NB4 (cell line): ENCODE data around the gene AMIGO3.
A peak's percentile ranks its signal among the peaks of the same experiment; 100 is the strongest.
"Not testable (repeated sequence)": the region's sequence is repeated elsewhere in the genome, so short reads cannot be mapped to it uniquely, and the experiment has no call there.

ENCODE experiments used
- DNase-seq: peaks from one replicate; pipeline ENCODE4 v3.0.0; 2010; ENCODE audit warnings: low read depth
- H3K4me3 ChIP-seq: one replicate; pipeline ENCODE4 v1.5.1; 2011; ENCODE audit warnings: mild to moderate bottlenecking, low read depth, low read length, moderate library complexity
- MAX ChIP-seq: IDR thresholded peaks from 2 replicates; pipeline ENCODE4 v1.6.1; 2011; ENCODE audit warnings: low read depth, low read length
- MYC ChIP-seq: IDR thresholded peaks from 2 replicates; pipeline ENCODE4 v1.6.1; 2011; ENCODE audit warnings: low read depth, low read length
- POLR2A ChIP-seq: IDR thresholded peaks from 2 replicates; pipeline ENCODE4 v1.6.1; 2011; ENCODE audit warnings: mild to moderate bottlenecking; ENCODE audit not compliant: insufficient read length; ENCODE audit errors: extremely low read depth
- TF ChIP-seq, protein P1 (sequence below): IDR thresholded peaks from one replicate; pipeline ENCODE4 v1.5.1; 2012; ENCODE audit warnings: low read depth, low read length

Gene AMIGO3

GRCh38 chr3:49699281-49699979, 20.1 kb downstream of the AMIGO3 start:
- no peak for TF ChIP-seq MYC
- TF ChIP-seq, protein P1, sequence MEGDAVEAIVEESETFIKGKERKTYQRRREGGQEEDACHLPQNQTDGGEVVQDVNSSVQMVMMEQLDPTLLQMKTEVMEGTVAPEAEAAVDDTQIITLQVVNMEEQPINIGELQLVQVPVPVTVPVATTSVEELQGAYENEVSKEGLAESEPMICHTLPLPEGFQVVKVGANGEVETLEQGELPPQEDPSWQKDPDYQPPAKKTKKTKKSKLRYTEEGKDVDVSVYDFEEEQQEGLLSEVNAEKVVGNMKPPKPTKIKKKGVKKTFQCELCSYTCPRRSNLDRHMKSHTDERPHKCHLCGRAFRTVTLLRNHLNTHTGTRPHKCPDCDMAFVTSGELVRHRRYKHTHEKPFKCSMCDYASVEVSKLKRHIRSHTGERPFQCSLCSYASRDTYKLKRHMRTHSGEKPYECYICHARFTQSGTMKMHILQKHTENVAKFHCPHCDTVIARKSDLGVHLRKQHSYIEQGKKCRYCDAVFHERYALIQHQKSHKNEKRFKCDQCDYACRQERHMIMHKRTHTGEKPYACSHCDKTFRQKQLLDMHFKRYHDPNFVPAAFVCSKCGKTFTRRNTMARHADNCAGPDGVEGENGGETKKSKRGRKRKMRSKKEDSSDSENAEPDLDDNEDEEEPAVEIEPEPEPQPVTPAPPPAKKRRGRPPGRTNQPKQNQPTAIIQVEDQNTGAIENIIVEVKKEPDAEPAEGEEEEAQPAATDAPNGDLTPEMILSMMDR, result no peak
- TF ChIP-seq POLR2A, result no peak
- no peak for TF ChIP-seq MAX
- no peak overlapping the region for H3K4me3 ChIP-seq
- no peak for DNase-seq

- not testable (repeated sequence) for H3K4me3 ChIP-seq, DNase-seq
These were observed 24.0 kb downstream of the AMIGO3 start for GRCh38 chr3:49695350-49696015.

GRCh38 chr3:49694409-49695070, 24.9 kb downstream of the AMIGO3 start:
- DNase-seq, H3K4me3 ChIP-seq: not testable (repeated sequence)

GRCh38 chr3:49691481-49691880, 28.0 kb downstream of the AMIGO3 start:
- not testable (repeated sequence) for H3K4me3 ChIP-seq

DNA sequence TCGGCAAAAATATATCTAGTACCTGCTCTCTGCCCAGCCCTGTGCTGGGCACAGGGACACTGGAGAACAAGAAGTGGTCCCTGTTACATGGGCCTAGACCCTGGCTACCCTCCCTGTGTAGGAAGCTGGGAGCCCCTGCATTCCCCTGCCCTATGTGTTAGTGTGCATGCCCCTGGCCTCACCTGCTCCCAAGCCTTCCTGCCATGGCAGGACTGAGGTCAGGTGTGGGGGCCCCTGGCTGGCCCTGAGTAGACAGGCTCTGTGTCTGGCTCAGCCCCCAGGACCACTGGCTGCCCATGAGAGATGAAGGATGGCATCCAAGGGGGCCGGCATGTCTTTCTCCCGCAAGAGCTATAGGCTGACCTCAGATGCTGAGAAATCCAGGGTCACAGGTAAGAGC, 28.6 kb downstream of the AMIGO3 start:
- H3K4me3 ChIP-seq, result peak overlapping the region; percentile 16
- not testable (repeated sequence) for DNase-seq

More at GRCh38 chr3:49691481-49691880, 28.0 kb downstream of the AMIGO3 start:
- DNase-seq, result not testable (repeated sequence)

GRCh38 chr3:49689908-49690624, 29.4 kb downstream of the AMIGO3 start:
- not testable (repeated sequence) for DNase-seq

GRCh38 chr3:49689046-49689907, 30.2 kb downstream of the AMIGO3 start, which contains the start of the genes MST1 and RNF123:
Gene MST1 (minus strand): TSS chr3:49689474. CDS start chr3:49688691, 783 bp downstream.
Gene RNF123 (plus strand): TSS chr3:49689557. CDS start chr3:49691166, 1,609 bp downstream.
- TF ChIP-seq, protein P1, result peak; percentile 26
- TF ChIP-seq POLR2A (peak; percentile 45), MAX (peak; percentile 47; the same call in 1 of the 2 replicates), MYC (peak; percentile 67)
- H3K4me3 ChIP-seq, result peak within 1 kb of the TSS; percentile 78
- DNase-seq, result peak; percentile 93

More at GRCh38 chr3:49689908-49690624, 29.4 kb downstream of the AMIGO3 start:
- peak overlapping the region; percentile 78 for H3K4me3 ChIP-seq

DNA sequence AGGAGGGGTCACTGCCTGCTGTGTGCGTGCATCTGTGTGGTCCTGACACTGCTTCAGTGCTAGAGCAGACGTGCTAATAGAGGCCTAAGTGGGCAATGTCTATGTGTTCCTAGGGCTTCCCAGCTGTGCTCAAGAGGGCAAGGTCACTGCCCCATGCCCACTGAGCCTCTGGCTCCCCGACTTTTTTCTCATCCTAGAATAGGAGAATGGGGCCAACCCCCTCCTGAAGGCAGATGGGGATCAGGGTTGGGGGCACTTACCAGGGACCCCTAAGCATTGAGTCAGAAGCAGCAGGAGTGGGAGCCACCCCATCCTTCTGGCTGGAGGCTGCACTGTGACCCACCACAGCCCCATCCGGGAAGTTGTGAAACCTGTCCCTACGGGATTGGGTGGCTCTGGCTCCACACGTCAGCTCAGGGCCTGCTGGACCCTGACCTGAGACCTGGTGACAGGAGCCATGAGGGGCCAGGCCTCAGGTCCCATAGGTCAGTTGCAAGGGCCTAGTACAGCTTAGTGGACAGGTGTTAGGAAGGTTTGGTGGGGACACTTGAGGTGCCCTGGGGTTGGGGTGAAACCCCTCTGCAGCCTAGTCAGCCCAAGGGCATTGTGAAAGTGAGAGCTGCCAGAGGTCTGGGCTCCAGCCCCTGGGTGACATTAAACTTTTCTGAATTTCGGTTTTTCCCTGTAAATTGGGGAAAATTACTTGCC, 31.0 kb downstream of the AMIGO3 start:
- peak overlapping the region; percentile 78 for H3K4me3 ChIP-seq
- TF ChIP-seq POLR2A, result peak; percentile 43
- peak; percentile 82 for DNase-seq

- not testable (repeated sequence) for DNase-seq, H3K4me3 ChIP-seq
These were observed 32.1 kb downstream of the AMIGO3 start for GRCh38 chr3:49687424-49687795.

GRCh38 chr3:49686769-49687423, 32.6 kb downstream of the AMIGO3 start:
- H3K4me3 ChIP-seq, DNase-seq: not testable (repeated sequence)

- not testable (repeated sequence) for H3K4me3 ChIP-seq, DNase-seq
These were observed 33.1 kb downstream of the AMIGO3 start for GRCh38 chr3:49686346-49686745.

GRCh38 chr3:49685846-49686245, 33.6 kb downstream of the AMIGO3 start:
- H3K4me3 ChIP-seq, DNase-seq: not testable (repeated sequence)
